Measurements from ENCODE around the gene WDFY4.

The WDFY4 gene

DNA sequence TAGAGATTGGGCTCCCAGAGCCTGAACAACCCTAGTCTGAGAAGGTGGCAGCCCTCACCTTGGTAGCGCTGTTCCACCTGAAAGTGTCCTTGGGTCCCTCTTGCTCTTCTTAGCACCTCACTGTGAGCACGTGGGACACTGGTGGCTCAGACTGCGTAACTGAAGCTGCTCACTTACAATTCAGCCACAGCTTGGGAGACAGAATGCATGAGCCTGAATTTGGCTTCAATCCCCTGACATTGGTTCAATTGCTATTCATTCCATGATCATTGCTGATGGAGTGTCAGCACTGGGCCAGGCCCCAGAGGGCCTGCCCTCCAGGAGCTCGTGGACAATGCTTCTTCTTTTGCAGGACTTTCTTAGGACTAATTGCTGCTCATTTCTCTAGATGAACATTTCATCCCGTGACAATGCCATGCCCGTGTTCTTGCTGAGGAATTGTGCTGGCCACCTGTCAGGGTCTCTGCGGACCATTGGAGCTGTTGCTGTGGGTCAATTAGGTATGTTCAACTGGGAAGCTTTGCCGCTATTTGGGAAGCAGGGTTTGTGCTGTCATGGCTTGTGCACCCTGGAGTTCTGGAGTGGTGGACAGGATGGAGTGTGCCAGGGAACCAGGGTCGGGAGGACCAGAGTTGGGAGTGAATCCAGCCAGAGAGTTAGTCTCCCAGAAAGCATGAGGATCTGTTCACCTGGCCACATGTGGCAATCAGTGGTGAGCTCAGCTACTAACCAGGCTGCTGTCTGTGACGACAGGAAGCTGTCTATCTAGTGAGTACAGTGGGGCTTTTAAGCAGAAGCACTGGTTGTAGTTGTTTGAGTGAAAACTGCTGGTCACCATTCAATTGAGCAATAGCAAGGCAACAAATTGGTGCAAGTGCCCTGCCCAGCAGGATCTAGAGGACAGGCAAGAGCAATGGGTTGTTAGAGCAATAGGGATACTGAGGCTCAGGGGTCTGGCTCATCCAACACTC, 105.1 kb downstream of the WDFY4 start:
- H3K4me1 ChIP-seq (ENCODE audit: control insufficient read depth in 1 of 2, insufficient read depth in 2 of 2, low read length in 2 of 2): no peaks in the 10 kb centered on the region
- H2BK120ac ChIP-seq (ENCODE audit: insufficient read depth, low read length, poor library complexity): no peak overlapping the region
- H3K4me2 ChIP-seq (ENCODE audit: low read length): no peak overlapping the region
- no peaks in the 10 kb centered on the region for H3K79me1 ChIP-seq (ENCODE audit: low read length)
- H3K14ac ChIP-seq (ENCODE audit: low read length): no peak overlapping the region
- no peak overlapping the region for H2BK12ac ChIP-seq (ENCODE audit: low read length)
- H4K8ac ChIP-seq (ENCODE audit: low read depth, low read length): no peak overlapping the region
- H4K91ac ChIP-seq (ENCODE audit: low read depth, low read length): no peak overlapping the region
- no peak overlapping the region for H3K9ac ChIP-seq (ENCODE audit: low read length)
- H2AFZ ChIP-seq (ENCODE audit: insufficient read depth, low read length, poor library complexity): no peak overlapping the region
- H4K12ac ChIP-seq (ENCODE audit: low read depth, low read length): no peak overlapping the region
- no CpG with 5 or more reads among the region's 10 CpGs for WGBS (ENCODE audit: extremely low coverage, insufficient coverage, insufficient read length)
- no peak overlapping the region for H3K18ac ChIP-seq (ENCODE audit: low read length)
- H3K4me3 ChIP-seq (ENCODE audit: low read depth, low read length): no peak overlapping the region
- no peak overlapping the region for H3K23ac ChIP-seq (ENCODE audit: low read length)
- no peaks in the 10 kb centered on the region for H3K79me2 ChIP-seq (ENCODE audit: control insufficient read depth, insufficient read depth, low read length, poor library complexity)
- H2AK5ac ChIP-seq (ENCODE audit: low read length): no peak overlapping the region
- no peak for DNase-seq
- no peak overlapping the region for H2BK5ac ChIP-seq (ENCODE audit: low read depth, low read length, poor library complexity)
- H3K36me3 ChIP-seq (ENCODE audit: control insufficient read depth in 1 of 2, insufficient read depth in 2 of 2, low read length in 2 of 2): no peaks in the 10 kb centered on the region
- no peak overlapping the region for H3K4ac ChIP-seq (ENCODE audit: low read depth, low read length)
- H3K27ac ChIP-seq (ENCODE audit: low read depth, low read length): no peak overlapping the region
- H3K9me3 ChIP-seq (ENCODE audit: insufficient read depth, low read depth, low read length): no peaks in the 10 kb centered on the region
- no peaks in the 10 kb centered on the region for H3K27me3 ChIP-seq (ENCODE audit: insufficient read depth, low read length)

DNA sequence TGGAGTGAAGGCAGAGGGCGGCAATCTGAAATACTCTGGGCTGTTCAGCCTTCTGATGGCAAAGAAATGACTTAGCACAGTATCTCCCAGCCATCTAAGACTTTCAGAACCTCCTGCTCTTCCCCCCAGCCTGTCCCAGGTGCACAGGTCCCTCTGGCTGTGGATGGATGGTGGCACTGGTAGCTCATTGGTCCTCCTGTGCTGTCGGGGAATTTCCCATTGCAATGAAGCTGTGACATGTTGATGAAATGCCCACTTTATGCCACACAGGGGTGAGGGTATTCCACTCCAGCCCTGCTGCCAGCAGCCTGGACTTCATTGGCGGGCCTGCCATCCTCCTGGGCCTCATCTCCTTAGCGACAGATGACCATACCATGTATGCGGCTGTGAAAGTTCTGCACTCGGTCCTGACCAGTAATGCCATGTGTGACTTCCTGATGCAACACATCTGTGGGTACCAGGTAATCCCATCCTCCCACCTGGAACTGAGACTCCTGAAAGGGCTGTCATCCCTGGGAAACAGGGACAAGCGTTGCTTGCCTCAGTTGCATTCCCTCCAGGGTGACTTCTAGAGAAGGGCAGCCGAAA, 105.9 kb downstream of the WDFY4 start:
- no peaks in the 10 kb centered on the region for H3K9me3 ChIP-seq (ENCODE audit: insufficient read depth, low read depth, low read length)
- H3K27me3 ChIP-seq (ENCODE audit: insufficient read depth, low read length): no peaks in the 10 kb centered on the region
- no peak overlapping the region for H2BK12ac ChIP-seq (ENCODE audit: low read length)
- no peak overlapping the region for H3K9ac ChIP-seq (ENCODE audit: low read length)
- H3K79me1 ChIP-seq (ENCODE audit: low read length): no peaks in the 10 kb centered on the region
- H3K4ac ChIP-seq (ENCODE audit: low read depth, low read length): no peak overlapping the region
- no peaks in the 10 kb centered on the region for H3K79me2 ChIP-seq (ENCODE audit: control insufficient read depth, insufficient read depth, low read length, poor library complexity)
- H3K23ac ChIP-seq (ENCODE audit: low read length): no peak overlapping the region
- no peak overlapping the region for H3K4me2 ChIP-seq (ENCODE audit: low read length)
- no CpG with 5 or more reads among the region's 8 CpGs for WGBS (ENCODE audit: extremely low coverage, insufficient coverage, insufficient read length)
- H3K14ac ChIP-seq (ENCODE audit: low read length): no peak overlapping the region
- H2AFZ ChIP-seq (ENCODE audit: insufficient read depth, low read length, poor library complexity): no peak overlapping the region
- no peak overlapping the region for H2BK120ac ChIP-seq (ENCODE audit: insufficient read depth, low read length, poor library complexity)
- no peak overlapping the region for H2BK5ac ChIP-seq (ENCODE audit: low read depth, low read length, poor library complexity)
- H3K4me1 ChIP-seq (ENCODE audit: control insufficient read depth in 1 of 2, insufficient read depth in 2 of 2, low read length in 2 of 2): no peaks in the 10 kb centered on the region
- H3K4me3 ChIP-seq (ENCODE audit: low read depth, low read length): no peak overlapping the region
- no peak overlapping the region for H3K18ac ChIP-seq (ENCODE audit: low read length)
- no peak overlapping the region for H2AK5ac ChIP-seq (ENCODE audit: low read length)
- H4K8ac ChIP-seq (ENCODE audit: low read depth, low read length): no peak overlapping the region
- no peak overlapping the region for H4K12ac ChIP-seq (ENCODE audit: low read depth, low read length)
- no peak overlapping the region for H3K27ac ChIP-seq (ENCODE audit: low read depth, low read length)
- no peaks in the 10 kb centered on the region for H3K36me3 ChIP-seq (ENCODE audit: control insufficient read depth in 1 of 2, insufficient read depth in 2 of 2, low read length in 2 of 2)
- DNase-seq: no peak
- H4K91ac ChIP-seq (ENCODE audit: low read depth, low read length): no peak overlapping the region

DNA sequence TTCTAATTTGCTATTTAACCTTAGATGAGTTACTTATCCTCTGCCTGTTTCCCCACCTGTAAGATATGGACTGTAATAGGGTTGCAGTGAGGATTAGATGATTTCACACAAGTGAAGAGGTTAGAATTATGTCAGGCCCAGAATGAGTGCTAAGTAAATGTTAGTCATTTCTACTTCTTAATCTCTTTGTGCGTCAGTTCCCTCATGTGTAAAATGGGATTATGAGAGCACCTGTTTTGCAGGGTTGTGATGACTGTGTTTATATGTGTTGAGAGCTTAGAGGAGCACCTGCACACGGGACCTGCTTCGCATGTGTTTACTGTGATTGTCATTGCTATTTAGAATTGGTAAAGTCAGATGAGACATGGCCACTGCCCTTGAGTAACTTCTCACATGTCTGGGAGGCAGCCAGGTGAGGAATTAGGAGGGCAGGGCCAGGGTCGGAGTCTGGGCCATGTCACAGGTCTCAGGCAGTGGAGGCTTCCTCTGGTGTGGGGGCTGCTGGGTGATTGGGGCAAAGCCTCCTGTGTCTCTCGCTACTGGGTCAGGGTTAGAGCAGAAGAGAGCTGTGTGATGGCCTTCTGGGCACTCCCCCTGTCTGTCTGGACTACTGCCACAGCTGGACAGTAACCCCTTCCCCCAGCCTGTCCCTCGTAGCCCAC, 106.7 kb downstream of the WDFY4 start:
- Histone ChIP-seq H3K79me1 (ENCODE audit: low read length) (no peaks in the 10 kb centered on the region), H3K14ac (ENCODE audit: low read length) (no peak overlapping the region), H3K4ac (ENCODE audit: low read depth, low read length) (no peak overlapping the region), H3K4me3 (ENCODE audit: low read depth, low read length) (no peak overlapping the region), H4K8ac (ENCODE audit: low read depth, low read length) (no peak overlapping the region), H2BK12ac (ENCODE audit: low read length) (no peak overlapping the region), H3K18ac (ENCODE audit: low read length) (no peak overlapping the region), H3K79me2 (ENCODE audit: control insufficient read depth, insufficient read depth, low read length, poor library complexity) (no peaks in the 10 kb centered on the region), H3K4me2 (ENCODE audit: low read length) (no peak overlapping the region), H3K36me3 (ENCODE audit: control insufficient read depth in 1 of 2, insufficient read depth in 2 of 2, low read length in 2 of 2) (no peaks in the 10 kb centered on the region), H4K91ac (ENCODE audit: low read depth, low read length) (no peak overlapping the region), H2BK120ac (ENCODE audit: insufficient read depth, low read length, poor library complexity) (no peak overlapping the region), H2BK5ac (ENCODE audit: low read depth, low read length, poor library complexity) (no peak overlapping the region), H3K9me3 (ENCODE audit: insufficient read depth, low read depth, low read length) (no peaks in the 10 kb centered on the region), H3K27ac (ENCODE audit: low read depth, low read length) (no peak overlapping the region), H3K4me1 (ENCODE audit: control insufficient read depth in 1 of 2, insufficient read depth in 2 of 2, low read length in 2 of 2) (no peaks in the 10 kb centered on the region), H2AK5ac (ENCODE audit: low read length) (no peak overlapping the region), H3K27me3 (ENCODE audit: insufficient read depth, low read length) (no peaks in the 10 kb centered on the region), H4K12ac (ENCODE audit: low read depth, low read length) (no peak overlapping the region), H2AFZ (ENCODE audit: insufficient read depth, low read length, poor library complexity) (no peak overlapping the region), H3K23ac (ENCODE audit: low read length) (no peak overlapping the region), H3K9ac (ENCODE audit: low read length) (no peak overlapping the region)
- no CpG with 5 or more reads among the region's 6 CpGs for WGBS (ENCODE audit: extremely low coverage, insufficient coverage, insufficient read length)
- DNase-seq: no peak

DNA sequence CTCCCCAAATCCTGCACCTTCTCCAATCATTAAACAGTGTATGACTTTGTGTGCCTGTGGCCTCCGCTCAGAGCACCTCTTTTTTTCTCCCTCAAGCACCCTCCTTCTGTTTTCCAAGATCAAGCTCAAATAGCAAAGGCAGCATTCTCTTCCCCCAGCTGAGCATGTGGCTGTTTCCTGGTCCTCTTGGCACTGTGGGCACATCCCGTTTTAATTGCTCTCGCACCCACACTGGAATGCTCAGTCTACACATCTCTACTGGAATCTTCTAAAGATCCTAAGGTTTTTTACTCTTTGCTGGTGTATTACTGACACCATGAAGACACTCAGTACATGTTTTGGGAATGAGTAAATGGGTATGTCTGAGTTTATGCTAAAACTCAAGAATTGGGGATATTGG, 107.4 kb downstream of the WDFY4 start:
- no peak overlapping the region for H4K12ac ChIP-seq (ENCODE audit: low read depth, low read length)
- no peaks in the 10 kb centered on the region for H3K4me1 ChIP-seq (ENCODE audit: control insufficient read depth in 1 of 2, insufficient read depth in 2 of 2, low read length in 2 of 2)
- no CpG with 5 or more reads among the region's 3 CpGs for WGBS (ENCODE audit: extremely low coverage, insufficient coverage, insufficient read length)
- H3K18ac ChIP-seq (ENCODE audit: low read length): no peak overlapping the region
- no peak overlapping the region for H2AK5ac ChIP-seq (ENCODE audit: low read length)
- no peaks in the 10 kb centered on the region for H3K9me3 ChIP-seq (ENCODE audit: insufficient read depth, low read depth, low read length)
- H3K14ac ChIP-seq (ENCODE audit: low read length): no peak overlapping the region
- H2BK5ac ChIP-seq (ENCODE audit: low read depth, low read length, poor library complexity): no peak overlapping the region
- H3K4ac ChIP-seq (ENCODE audit: low read depth, low read length): no peak overlapping the region
- no peak overlapping the region for H3K4me3 ChIP-seq (ENCODE audit: low read depth, low read length)
- H3K79me2 ChIP-seq (ENCODE audit: control insufficient read depth, insufficient read depth, low read length, poor library complexity): no peaks in the 10 kb centered on the region
- no peak overlapping the region for H2BK120ac ChIP-seq (ENCODE audit: insufficient read depth, low read length, poor library complexity)
- no peaks in the 10 kb centered on the region for H3K36me3 ChIP-seq (ENCODE audit: control insufficient read depth in 1 of 2, insufficient read depth in 2 of 2, low read length in 2 of 2)
- H3K4me2 ChIP-seq (ENCODE audit: low read length): no peak overlapping the region
- no peaks in the 10 kb centered on the region for H3K79me1 ChIP-seq (ENCODE audit: low read length)
- H3K9ac ChIP-seq (ENCODE audit: low read length): no peak overlapping the region
- no peak overlapping the region for H3K27ac ChIP-seq (ENCODE audit: low read depth, low read length)
- H4K8ac ChIP-seq (ENCODE audit: low read depth, low read length): no peak overlapping the region
- H4K91ac ChIP-seq (ENCODE audit: low read depth, low read length): no peak overlapping the region
- no peak overlapping the region for H2AFZ ChIP-seq (ENCODE audit: insufficient read depth, low read length, poor library complexity)
- no peak overlapping the region for H3K23ac ChIP-seq (ENCODE audit: low read length)
- no peaks in the 10 kb centered on the region for H3K27me3 ChIP-seq (ENCODE audit: insufficient read depth, low read length)
- H2BK12ac ChIP-seq (ENCODE audit: low read length): no peak overlapping the region
- no peak for DNase-seq
